PC-3 (cell line): ENCODE measurements around the gene IL19.

Source experiments
- EZH2 ChIP-seq: fragments of 300-600 bp; sonication (generic); IDR thresholded peaks from one replicate; pipeline ENCODE4 v1.6.1; 2017; ENCODE audit warnings: antibody characterized with exemption, mild to moderate bottlenecking, low read length; ENCODE audit not compliant: unreplicated experiment
- TF ChIP-seq, protein P1 (sequence below): fragments of 300-600 bp; sonication (generic); conservative IDR thresholded peaks from 2 replicates; pipeline ENCODE4 v1.5.1; 2017; ENCODE audit warnings: antibody characterized with exemption, low read depth, mild to moderate bottlenecking, low read length

DNA sequence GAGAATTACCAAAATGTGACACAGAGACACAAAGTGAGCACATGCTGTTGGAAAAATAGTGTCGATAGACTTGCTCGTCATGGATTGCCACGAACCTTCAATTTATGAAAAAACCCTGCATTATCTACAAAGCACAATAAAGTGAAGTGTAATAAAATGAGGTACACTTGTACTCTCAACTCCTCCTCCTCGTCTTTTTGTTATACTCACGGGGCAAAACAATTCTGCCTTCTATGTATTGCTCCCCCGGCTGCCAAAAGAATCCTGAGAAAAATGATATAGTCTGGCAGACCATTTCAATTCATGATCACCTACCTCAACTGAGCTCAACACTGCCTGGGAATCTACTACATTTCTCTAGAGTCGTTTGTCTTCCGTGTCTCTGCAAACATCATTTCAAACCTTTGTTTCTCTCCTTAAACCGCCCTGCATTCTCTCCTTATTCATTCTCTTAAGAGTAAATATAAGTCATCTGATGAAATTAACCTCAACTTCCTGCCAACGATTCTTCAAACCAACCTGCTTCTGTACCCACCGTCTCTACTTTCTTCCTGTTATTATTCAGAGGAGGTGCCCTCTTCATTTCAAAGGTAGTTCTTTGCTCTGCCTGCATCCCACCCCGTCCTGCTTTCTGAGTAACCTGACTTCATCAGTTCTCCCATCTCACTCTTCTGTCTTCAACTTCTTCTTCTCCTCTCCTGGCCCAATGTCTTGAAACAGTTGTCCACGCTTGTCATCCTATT is 12.9 kb upstream of the IL19 start:
- TF ChIP-seq, protein P1, sequence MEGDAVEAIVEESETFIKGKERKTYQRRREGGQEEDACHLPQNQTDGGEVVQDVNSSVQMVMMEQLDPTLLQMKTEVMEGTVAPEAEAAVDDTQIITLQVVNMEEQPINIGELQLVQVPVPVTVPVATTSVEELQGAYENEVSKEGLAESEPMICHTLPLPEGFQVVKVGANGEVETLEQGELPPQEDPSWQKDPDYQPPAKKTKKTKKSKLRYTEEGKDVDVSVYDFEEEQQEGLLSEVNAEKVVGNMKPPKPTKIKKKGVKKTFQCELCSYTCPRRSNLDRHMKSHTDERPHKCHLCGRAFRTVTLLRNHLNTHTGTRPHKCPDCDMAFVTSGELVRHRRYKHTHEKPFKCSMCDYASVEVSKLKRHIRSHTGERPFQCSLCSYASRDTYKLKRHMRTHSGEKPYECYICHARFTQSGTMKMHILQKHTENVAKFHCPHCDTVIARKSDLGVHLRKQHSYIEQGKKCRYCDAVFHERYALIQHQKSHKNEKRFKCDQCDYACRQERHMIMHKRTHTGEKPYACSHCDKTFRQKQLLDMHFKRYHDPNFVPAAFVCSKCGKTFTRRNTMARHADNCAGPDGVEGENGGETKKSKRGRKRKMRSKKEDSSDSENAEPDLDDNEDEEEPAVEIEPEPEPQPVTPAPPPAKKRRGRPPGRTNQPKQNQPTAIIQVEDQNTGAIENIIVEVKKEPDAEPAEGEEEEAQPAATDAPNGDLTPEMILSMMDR: no peak
- TF ChIP-seq EZH2: no peak
